Measurements from ENCODE around the gene CTH.

The CTH gene

GRCh38 chr1:70436622-70437251, 25.7 kb downstream of the CTH start:
- no peaks in the 10 kb centered on the region for H3K9me3 ChIP-seq
- TF ChIP-seq CTCF (IDR thresholded peaks at IDR 0.05) = no peak
- H3K4me3 ChIP-seq = no peak overlapping the region
- H3K27me3 ChIP-seq = no peaks in the 10 kb centered on the region
- intact Hi-C loops (cut with DNase I; ENCODE audit: low total_unique reads) = no loop called here
- H3K4me1 ChIP-seq = no peaks in the 10 kb centered on the region
- no peak overlapping the region for H3K27ac ChIP-seq
- DNase-seq = no peak
- H3K36me3 ChIP-seq = peaks cover 29 to 75% (median 48%) of the 10 kb centered on the region in 3 donors

- intact Hi-C loops (cut with DNase I; ENCODE audit: low total_unique reads) = no loop called here
- H3K36me3 ChIP-seq = peaks cover 22 to 57% (median 39%) of the 10 kb centered on the region in 3 donors
Observed at GRCh38 chr1:70438529-70438928, 27.5 kb downstream of the CTH start.

GRCh38 chr1:70440642-70441391, 29.7 kb downstream of the CTH start:
- no peaks in the 10 kb centered on the region for H3K9me3 ChIP-seq
- TF ChIP-seq CTCF (IDR thresholded peaks at IDR 0.05) = no peak
- intact Hi-C loops (cut with DNase I; ENCODE audit: low total_unique reads) = no loop called here
- no peak overlapping the region for H3K27ac ChIP-seq
- H3K36me3 ChIP-seq = peaks cover 14 to 34% (median 22%) of the 10 kb centered on the region in 3 donors
- no peaks in the 10 kb centered on the region for H3K27me3 ChIP-seq
- DNase-seq = no peak
- H3K4me1 ChIP-seq = no peaks in the 10 kb centered on the region
- no peak overlapping the region for H3K4me3 ChIP-seq

More at GRCh38 chr1:70438529-70438928, 27.5 kb downstream of the CTH start:
- Histone ChIP-seq H3K9me3 (no peaks in the 10 kb centered on the region), H3K4me1 (no peaks in the 10 kb centered on the region), H3K27me3 (no peaks in the 10 kb centered on the region), H3K27ac (no peak overlapping the region), H3K4me3 (no peak overlapping the region)
- no peak for TF ChIP-seq CTCF (IDR thresholded peaks at IDR 0.05)
- no peak for DNase-seq

GRCh38 chr1:70441392-70442035, 30.4 kb downstream of the CTH start:
- TF ChIP-seq CTCF (IDR thresholded peaks at IDR 0.05) = no peak
- no peak for DNase-seq
- Histone ChIP-seq H3K36me3 (peaks cover 14 to 28% (median 15%) of the 10 kb centered on the region in 3 donors), H3K4me3 (no peak overlapping the region), H3K9me3 (no peaks in the 10 kb centered on the region), H3K27ac (no peak overlapping the region), H3K27me3 (no peaks in the 10 kb centered on the region), H3K4me1 (no peaks in the 10 kb centered on the region)
- intact Hi-C loops (cut with DNase I; ENCODE audit: low total_unique reads) = no loop called here

GRCh38 chr1:70442490-70442889, 31.4 kb downstream of the CTH start:
- Histone ChIP-seq H3K4me1 (no peaks in the 10 kb centered on the region), H3K9me3 (no peaks in the 10 kb centered on the region), H3K27ac (no peak overlapping the region), H3K4me3 (no peak overlapping the region), H3K27me3 (no peaks in the 10 kb centered on the region), H3K36me3 (peaks cover 6 to 19% (median 11%) of the 10 kb centered on the region in 3 donors)
- TF ChIP-seq CTCF (IDR thresholded peaks at IDR 0.05) = no peak
- DNase-seq = no peak
- intact Hi-C loops (cut with DNase I; ENCODE audit: low total_unique reads) = no loop called here
